OCI-LY1 (cell line): ENCODE measurements around the gene CPAMD8.
"Not testable (repeated sequence)": the region's sequence is repeated elsewhere in the genome, so short reads cannot be mapped to it uniquely, and the experiment has no call there.

Source experiments
- CTCF ChIP-seq: fragments of 200-600 bp; sonication (generic), shearing (Covaris generic); IDR thresholded peaks from 2 replicates; pipeline ENCODE4 v1.5.1; 2017; ENCODE audit warnings: mild to moderate bottlenecking, antibody characterized with exemption, low read length, moderate library complexity, mixed read lengths
- EZH2 ChIP-seq: fragments of 200-600 bp; sonication (generic), shearing (Covaris generic); IDR thresholded peaks from 2 replicates; pipeline ENCODE4 v1.8.0; 2017; ENCODE audit warnings: borderline replicate concordance, mixed run types, mild to moderate bottlenecking, antibody characterized with exemption, low read length, moderate library complexity, mixed read lengths

- not testable (repeated sequence) for TF ChIP-seq CTCF, EZH2
These were observed 83.5 kb downstream of the CPAMD8 start for GRCh38 chr19:16943090-16943489.
